Measurements from ENCODE around the gene C1orf50.

- TF ChIP-seq CTCF (IDR thresholded peaks at IDR 0.05) (no peak), ZFX (IDR thresholded peaks at IDR 0.05; ENCODE audit: borderline replicate concordance) (no peak)
These were observed 35.5 kb upstream of the C1orf50 start for GRCh38 chr1:42731585-42731984.

Measured in 22Rv1 (cell line).